ENCODE results near the gene PIGU. TPM values are rescaled to one million over a fixed set of nuclear protein-coding genes. Genes with fewer than 3 reads are reported as not detected.
A peak's percentile ranks its signal among the peaks of the same experiment; 100 is the strongest.

The PIGU gene
- total and polyA plus RNA-seq, 2 of the 13 experiments (the other 11 are each of a cell fraction or from before 2014, with no cell fraction given) = 45.5 to 231 TPM

GRCh38 chr20:34621383-34622367 lies 55.2 kb downstream of the PIGU start (continued):
- TF ChIP-seq HBP1 (CRISPR knock-in tag; IDR thresholded peaks at IDR 0.05; ENCODE audit: low read depth) (0 out of 2 replicates have a peak, but pooled peaks have one; percentile 75), NONO (IDR thresholded peaks at IDR 0.05) (no peak), NONO (CRISPR knock-in tag; conservative IDR thresholded peaks at IDR 0.05) (peak; percentile 89), TEF (CRISPR knock-in tag; IDR thresholded peaks at IDR 0.05) (peak; percentile 67; the same call in 1 of the 2 replicates), THYN1 (CRISPR knock-in tag; IDR thresholded peaks at IDR 0.05; ENCODE audit: borderline replicate concordance, low read depth) (0 out of 2 replicates have a peak, but pooled peaks have one; percentile 21), TP53 (CRISPR knock-in tag; conservative IDR thresholded peaks at IDR 0.05) (no peak), SP5 (CRISPR knock-in tag; IDR thresholded peaks at IDR 0.05; ENCODE audit: borderline replicate concordance, low read depth) (peak; percentile 89), EEA1 (CRISPR knock-in tag; IDR thresholded peaks at IDR 0.05; ENCODE audit: borderline replicate concordance) (0 out of 2 replicates have a peak, but pooled peaks have one; percentile 42), GLI4 (CRISPR knock-in tag; IDR thresholded peaks at IDR 0.05; ENCODE audit: borderline replicate concordance) (peak; percentile 74; the same call in 1 of the 2 replicates), E2F1 (CRISPR knock-in tag; IDR thresholded peaks at IDR 0.05) (peak; percentile 62; the same call in 1 of the 2 replicates), MTF1 (CRISPR knock-in tag; IDR thresholded peaks at IDR 0.05) (no peak), RARG (CRISPR knock-in tag; IDR thresholded peaks at IDR 0.05; ENCODE audit: low read depth) (peak; percentile 76; the same call in 1 of the 2 replicates), NCOA2 (CRISPR knock-in tag; IDR thresholded peaks at IDR 0.05) (peak; percentile 99), MAFG (CRISPR knock-in tag; IDR thresholded peaks at IDR 0.05) (no peak), ZNF251 (CRISPR knock-in tag; IDR thresholded peaks at IDR 0.05) (peak; percentile 93; the same call in 1 of the 2 replicates), MEF2D (CRISPR knock-in tag; IDR thresholded peaks at IDR 0.05) (peak; percentile 93), RBAK (CRISPR knock-in tag; IDR thresholded peaks at IDR 0.05) (peak; percentile 61; the same call in 1 of the 2 replicates), ZBTB38 (CRISPR knock-in tag; IDR thresholded peaks at IDR 0.05) (peak; percentile 84), GMEB2 (CRISPR knock-in tag; IDR thresholded peaks at IDR 0.05; ENCODE audit: low read depth) (no peak), GABPA (IDR thresholded peaks at IDR 0.05; ENCODE audit: low read depth, low read length) (no peak), GABPA (CRISPR knock-in tag; IDR thresholded peaks at IDR 0.05; ENCODE audit: low read depth) (peak; percentile 66), SNRNP70 (IDR thresholded peaks at IDR 0.05; ENCODE audit: low read depth, low read length) (no peak), SRSF9 (IDR thresholded peaks at IDR 0.05; ENCODE audit: borderline replicate concordance, insufficient read depth, low read depth, low read length, poor library complexity, severe bottlenecking) (no peak), ZFAT (CRISPR knock-in tag; conservative IDR thresholded peaks at IDR 0.05) (no peak), ZBTB1 (CRISPR knock-in tag; IDR thresholded peaks at IDR 0.05; ENCODE audit: borderline replicate concordance) (no peak; the same call in 1 of the 2 replicates)
